ENCODE measurements around the gene CD9.

DNA sequence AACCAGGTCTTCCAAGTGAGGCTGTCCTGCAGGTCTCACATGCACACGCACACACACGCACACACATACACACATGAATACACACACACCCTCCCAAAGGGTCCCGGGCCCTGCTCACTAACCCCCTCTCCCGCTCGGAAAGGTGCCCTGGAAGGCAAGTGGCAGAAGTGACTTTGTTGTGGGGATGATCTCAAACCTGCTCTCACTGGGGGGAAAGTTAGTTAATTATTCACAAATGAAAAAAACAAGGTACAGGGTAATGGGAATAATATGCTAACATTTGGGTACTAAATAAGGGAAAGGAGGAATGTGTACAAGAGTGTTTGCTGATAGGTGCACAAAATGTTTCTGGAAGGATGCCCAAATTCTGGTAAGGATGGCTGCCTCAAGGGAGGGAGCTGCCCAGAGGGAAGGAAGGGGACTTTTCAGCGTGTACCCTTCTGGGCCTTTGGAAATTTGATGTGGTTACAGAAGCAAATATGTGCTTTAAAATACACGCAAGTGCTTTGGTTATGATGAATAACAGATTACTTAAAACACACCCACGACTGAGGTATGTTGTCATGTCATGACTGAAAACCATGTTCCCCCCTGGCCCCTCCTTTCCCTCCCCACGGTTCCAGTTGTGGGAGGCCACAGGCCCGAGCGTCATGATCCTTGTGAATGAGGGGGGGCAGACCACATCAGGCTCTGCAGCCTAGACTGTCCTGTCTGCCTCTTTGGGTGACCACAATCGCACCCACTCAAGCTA lies 66.9 kb downstream of the CD9 start:
- TF ChIP-seq ZBTB33 (IDR thresholded peaks at IDR 0.05; ENCODE audit: borderline replicate concordance, low read depth) = no peak
- TF ChIP-seq TAF1 (IDR thresholded peaks at IDR 0.05; ENCODE audit: borderline replicate concordance, low read depth, low read length) = no peak
- no peak for TF ChIP-seq JUND (IDR thresholded peaks at IDR 0.05)
- TF ChIP-seq CTCF (IDR thresholded peaks at IDR 0.05) = no peak
- no peak for TF ChIP-seq YY1 (IDR thresholded peaks at IDR 0.05; ENCODE audit: low read depth)
- TF ChIP-seq POLR2AphosphoS5 (IDR thresholded peaks at IDR 0.05; ENCODE audit: low read depth, low read length) = no peak
- TF ChIP-seq, protein P1, sequence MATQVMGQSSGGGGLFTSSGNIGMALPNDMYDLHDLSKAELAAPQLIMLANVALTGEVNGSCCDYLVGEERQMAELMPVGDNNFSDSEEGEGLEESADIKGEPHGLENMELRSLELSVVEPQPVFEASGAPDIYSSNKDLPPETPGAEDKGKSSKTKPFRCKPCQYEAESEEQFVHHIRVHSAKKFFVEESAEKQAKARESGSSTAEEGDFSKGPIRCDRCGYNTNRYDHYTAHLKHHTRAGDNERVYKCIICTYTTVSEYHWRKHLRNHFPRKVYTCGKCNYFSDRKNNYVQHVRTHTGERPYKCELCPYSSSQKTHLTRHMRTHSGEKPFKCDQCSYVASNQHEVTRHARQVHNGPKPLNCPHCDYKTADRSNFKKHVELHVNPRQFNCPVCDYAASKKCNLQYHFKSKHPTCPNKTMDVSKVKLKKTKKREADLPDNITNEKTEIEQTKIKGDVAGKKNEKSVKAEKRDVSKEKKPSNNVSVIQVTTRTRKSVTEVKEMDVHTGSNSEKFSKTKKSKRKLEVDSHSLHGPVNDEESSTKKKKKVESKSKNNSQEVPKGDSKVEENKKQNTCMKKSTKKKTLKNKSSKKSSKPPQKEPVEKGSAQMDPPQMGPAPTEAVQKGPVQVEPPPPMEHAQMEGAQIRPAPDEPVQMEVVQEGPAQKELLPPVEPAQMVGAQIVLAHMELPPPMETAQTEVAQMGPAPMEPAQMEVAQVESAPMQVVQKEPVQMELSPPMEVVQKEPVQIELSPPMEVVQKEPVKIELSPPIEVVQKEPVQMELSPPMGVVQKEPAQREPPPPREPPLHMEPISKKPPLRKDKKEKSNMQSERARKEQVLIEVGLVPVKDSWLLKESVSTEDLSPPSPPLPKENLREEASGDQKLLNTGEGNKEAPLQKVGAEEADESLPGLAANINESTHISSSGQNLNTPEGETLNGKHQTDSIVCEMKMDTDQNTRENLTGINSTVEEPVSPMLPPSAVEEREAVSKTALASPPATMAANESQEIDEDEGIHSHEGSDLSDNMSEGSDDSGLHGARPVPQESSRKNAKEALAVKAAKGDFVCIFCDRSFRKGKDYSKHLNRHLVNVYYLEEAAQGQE (IDR thresholded peaks at IDR 0.05; ENCODE audit: low read depth, low read length) = no peak
- TF ChIP-seq RFX5 (IDR thresholded peaks at IDR 0.05; ENCODE audit: low read length) = no peak
- no peak for TF ChIP-seq SMC3 (IDR thresholded peaks at IDR 0.05; ENCODE audit: low read depth, low read length)
- no peak for TF ChIP-seq PBX3 (IDR thresholded peaks at IDR 0.05)
- no peak for TF ChIP-seq EP300 (IDR thresholded peaks at IDR 0.05; ENCODE audit: borderline replicate concordance in 1 of 2, low read depth in 1 of 2, low read length in 1 of 2)
- no peak for TF ChIP-seq USF1 (IDR thresholded peaks at IDR 0.05; ENCODE audit: borderline replicate concordance, low read depth)
- no peak for TF ChIP-seq FOSL2 (IDR thresholded peaks at IDR 0.05; ENCODE audit: borderline replicate concordance, low read depth)
